Measurements from ENCODE around the gene MPZL3.

Gene MPZL3

DNA sequence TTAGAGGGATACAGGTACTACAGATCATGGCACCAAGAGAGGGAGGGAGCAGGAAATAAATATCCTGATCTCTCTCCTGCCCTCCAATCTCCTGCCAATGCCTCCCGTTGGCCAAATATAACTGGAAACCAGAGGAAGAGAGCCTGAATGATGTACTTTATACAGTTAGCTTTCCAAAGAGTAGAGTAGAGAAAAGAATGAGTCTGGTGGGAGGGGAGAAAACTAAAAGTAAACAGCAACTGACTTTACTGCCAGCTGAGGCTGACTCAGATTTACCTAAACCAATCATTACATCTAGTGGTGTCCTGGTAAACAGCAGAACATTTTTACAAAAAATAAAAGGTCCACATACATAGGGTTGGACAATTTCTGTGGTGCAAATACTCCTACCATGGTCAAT is 5.1 kb downstream of the MPZL3 start:
- H3K27me3 ChIP-seq (ENCODE audit: control insufficient read depth in 2 of 2, insufficient read depth in 2 of 2, low read length in 2 of 2) = no peaks in the 10 kb centered on the region
- no peaks in the 10 kb centered on the region for H3K9me3 ChIP-seq (ENCODE audit: control insufficient read depth in 2 of 2, low read length in 2 of 2)
- no peaks in the 10 kb centered on the region for H3K36me3 ChIP-seq (ENCODE audit: control insufficient read depth in 2 of 2, insufficient read depth in 2 of 2, low read length in 2 of 2)
- H3K9ac ChIP-seq (ENCODE audit: low read depth in 1 of 2, low read length in 2 of 2) = no peak overlapping the region
- no peak overlapping the region for H3K4me3 ChIP-seq (ENCODE audit: low read length in 2 of 2)
- H3K27ac ChIP-seq (ENCODE audit: low read depth in 2 of 2, low read length in 2 of 2) = no peak overlapping the region
- peaks cover 7 to 11% of the 10 kb centered on the region in 2 donors for H3K4me1 ChIP-seq (ENCODE audit: control insufficient read depth in 2 of 2, insufficient read depth in 2 of 2, low read length in 2 of 2)

DNA sequence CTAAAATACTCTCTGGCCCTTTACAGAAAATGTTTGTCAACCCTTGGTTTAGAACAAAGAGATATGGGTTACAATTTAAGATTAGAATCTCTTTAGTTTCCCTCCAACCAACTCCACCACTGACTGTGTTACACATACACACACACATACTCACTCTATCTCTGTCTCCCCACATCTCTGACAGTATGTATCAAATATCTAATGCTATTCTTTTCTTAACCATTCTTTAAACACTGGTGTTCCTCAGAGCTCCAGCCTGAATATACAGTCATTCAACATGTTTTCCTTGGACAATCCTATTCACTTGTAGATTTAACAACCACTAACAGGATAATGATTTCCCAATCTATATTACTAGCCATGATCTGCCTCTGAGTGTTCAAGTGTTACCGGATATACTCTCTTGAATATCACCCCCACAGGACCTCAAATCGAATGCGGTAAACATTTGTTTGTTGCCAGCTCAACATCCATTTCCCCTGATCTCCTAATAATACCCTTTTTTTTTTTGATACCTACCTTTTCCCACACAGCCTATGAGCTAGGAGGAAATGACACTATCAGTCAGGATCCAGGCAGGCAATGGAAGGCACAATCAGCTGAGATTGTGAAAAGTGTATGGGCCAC is 6.1 kb downstream of the MPZL3 start:
- peaks cover 11 to 21% of the 10 kb centered on the region in 2 donors for H3K4me1 ChIP-seq (ENCODE audit: control insufficient read depth in 2 of 2, insufficient read depth in 2 of 2, low read length in 2 of 2)
- no peaks in the 10 kb centered on the region for H3K27me3 ChIP-seq (ENCODE audit: control insufficient read depth in 2 of 2, insufficient read depth in 2 of 2, low read length in 2 of 2)
- no peak overlapping the region for H3K9ac ChIP-seq (ENCODE audit: low read depth in 1 of 2, low read length in 2 of 2)
- no peak overlapping the region for H3K4me3 ChIP-seq (ENCODE audit: low read length in 2 of 2)
- no peaks in the 10 kb centered on the region for H3K9me3 ChIP-seq (ENCODE audit: control insufficient read depth in 2 of 2, low read length in 2 of 2)
- H3K36me3 ChIP-seq (ENCODE audit: control insufficient read depth in 2 of 2, insufficient read depth in 2 of 2, low read length in 2 of 2) = no peaks in the 10 kb centered on the region
- H3K27ac ChIP-seq (ENCODE audit: low read depth in 2 of 2, low read length in 2 of 2) = no peak overlapping the region

- no peaks in the 10 kb centered on the region for H3K27me3 ChIP-seq (ENCODE audit: control insufficient read depth in 2 of 2, insufficient read depth in 2 of 2, low read length in 2 of 2)
- H3K9ac ChIP-seq (ENCODE audit: low read depth in 1 of 2, low read length in 2 of 2) = no peak overlapping the region
- H3K27ac ChIP-seq (ENCODE audit: low read depth in 2 of 2, low read length in 2 of 2) = no peak overlapping the region
- H3K36me3 ChIP-seq (ENCODE audit: control insufficient read depth in 2 of 2, insufficient read depth in 2 of 2, low read length in 2 of 2) = no peaks in the 10 kb centered on the region
- no peak overlapping the region for H3K4me3 ChIP-seq (ENCODE audit: low read length in 2 of 2)
- H3K4me1 ChIP-seq (ENCODE audit: control insufficient read depth in 2 of 2, insufficient read depth in 2 of 2, low read length in 2 of 2) = peaks cover 26 to 39% of the 10 kb centered on the region in 2 donors
- H3K9me3 ChIP-seq (ENCODE audit: control insufficient read depth in 2 of 2, low read length in 2 of 2) = no peaks in the 10 kb centered on the region
Observed at GRCh38 chr11:118243993-118244762, 8.0 kb downstream of the MPZL3 start.

DNA sequence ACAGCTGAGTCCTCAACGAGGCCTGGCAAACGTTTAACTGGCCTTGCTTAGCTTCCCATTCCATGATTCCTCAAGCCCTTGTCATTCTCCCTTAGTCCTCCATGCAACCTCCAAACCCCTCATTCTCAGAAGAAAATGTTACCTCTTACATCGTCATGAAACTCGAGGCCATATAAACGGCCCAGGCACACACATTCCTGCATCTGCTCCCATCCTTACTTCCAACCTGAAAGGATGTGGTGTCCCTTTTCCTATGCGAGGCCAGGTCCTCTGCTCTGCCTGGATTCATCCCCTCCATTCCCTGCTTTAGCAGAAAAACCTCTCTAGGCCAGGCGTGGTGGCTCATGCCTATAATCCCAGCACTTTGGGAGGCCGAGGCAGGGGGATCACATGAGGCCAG is 9.0 kb downstream of the MPZL3 start:
- H3K36me3 ChIP-seq (ENCODE audit: control insufficient read depth in 2 of 2, insufficient read depth in 2 of 2, low read length in 2 of 2) = no peaks in the 10 kb centered on the region
- H3K27ac ChIP-seq (ENCODE audit: low read depth in 2 of 2, low read length in 2 of 2) = no peak overlapping the region
- H3K9ac ChIP-seq (ENCODE audit: low read depth in 1 of 2, low read length in 2 of 2) = no peak overlapping the region
- H3K4me3 ChIP-seq (ENCODE audit: low read length in 2 of 2) = no peak overlapping the region
- H3K4me1 ChIP-seq (ENCODE audit: control insufficient read depth in 2 of 2, insufficient read depth in 2 of 2, low read length in 2 of 2) = peaks cover 26 to 39% of the 10 kb centered on the region in 2 donors
- no peaks in the 10 kb centered on the region for H3K27me3 ChIP-seq (ENCODE audit: control insufficient read depth in 2 of 2, insufficient read depth in 2 of 2, low read length in 2 of 2)
- no peaks in the 10 kb centered on the region for H3K9me3 ChIP-seq (ENCODE audit: control insufficient read depth in 2 of 2, low read length in 2 of 2)

GRCh38 chr11:118241764-118242098 is 10.4 kb downstream of the MPZL3 start:
- H3K4me3 ChIP-seq (ENCODE audit: low read length in 2 of 2) = peak overlapping the region in 1 of 2 donors; percentile 14
- no peaks in the 10 kb centered on the region for H3K36me3 ChIP-seq (ENCODE audit: control insufficient read depth in 2 of 2, insufficient read depth in 2 of 2, low read length in 2 of 2)
- H3K9me3 ChIP-seq (ENCODE audit: control insufficient read depth in 2 of 2, low read length in 2 of 2) = no peaks in the 10 kb centered on the region
- peak overlapping the region; percentile 8 to 20 for H3K9ac ChIP-seq (ENCODE audit: low read depth in 1 of 2, low read length in 2 of 2)
- peak overlapping the region; percentile 72 to 79 for H3K27ac ChIP-seq (ENCODE audit: low read depth in 2 of 2, low read length in 2 of 2)
- H3K4me1 ChIP-seq (ENCODE audit: control insufficient read depth in 2 of 2, insufficient read depth in 2 of 2, low read length in 2 of 2) = peaks cover 23 to 32% of the 10 kb centered on the region in 2 donors
- H3K27me3 ChIP-seq (ENCODE audit: control insufficient read depth in 2 of 2, insufficient read depth in 2 of 2, low read length in 2 of 2) = no peaks in the 10 kb centered on the region

GRCh38 chr11:118240999-118241763 is 11.0 kb downstream of the MPZL3 start:
- Histone ChIP-seq H3K36me3 (ENCODE audit: control insufficient read depth in 2 of 2, insufficient read depth in 2 of 2, low read length in 2 of 2) (no peaks in the 10 kb centered on the region), H3K27ac (ENCODE audit: low read depth in 2 of 2, low read length in 2 of 2) (peak overlapping the region; percentile 72 to 79), H3K4me3 (ENCODE audit: low read length in 2 of 2) (peak overlapping the region; percentile 20 to 62), H3K9me3 (ENCODE audit: control insufficient read depth in 2 of 2, low read length in 2 of 2) (no peaks in the 10 kb centered on the region), H3K4me1 (ENCODE audit: control insufficient read depth in 2 of 2, insufficient read depth in 2 of 2, low read length in 2 of 2) (peaks cover 23 to 31% of the 10 kb centered on the region in 2 donors), H3K27me3 (ENCODE audit: control insufficient read depth in 2 of 2, insufficient read depth in 2 of 2, low read length in 2 of 2) (no peaks in the 10 kb centered on the region), H3K9ac (ENCODE audit: low read depth in 1 of 2, low read length in 2 of 2) (peak overlapping the region in 1 of 2 donors; percentile 36)

DNA sequence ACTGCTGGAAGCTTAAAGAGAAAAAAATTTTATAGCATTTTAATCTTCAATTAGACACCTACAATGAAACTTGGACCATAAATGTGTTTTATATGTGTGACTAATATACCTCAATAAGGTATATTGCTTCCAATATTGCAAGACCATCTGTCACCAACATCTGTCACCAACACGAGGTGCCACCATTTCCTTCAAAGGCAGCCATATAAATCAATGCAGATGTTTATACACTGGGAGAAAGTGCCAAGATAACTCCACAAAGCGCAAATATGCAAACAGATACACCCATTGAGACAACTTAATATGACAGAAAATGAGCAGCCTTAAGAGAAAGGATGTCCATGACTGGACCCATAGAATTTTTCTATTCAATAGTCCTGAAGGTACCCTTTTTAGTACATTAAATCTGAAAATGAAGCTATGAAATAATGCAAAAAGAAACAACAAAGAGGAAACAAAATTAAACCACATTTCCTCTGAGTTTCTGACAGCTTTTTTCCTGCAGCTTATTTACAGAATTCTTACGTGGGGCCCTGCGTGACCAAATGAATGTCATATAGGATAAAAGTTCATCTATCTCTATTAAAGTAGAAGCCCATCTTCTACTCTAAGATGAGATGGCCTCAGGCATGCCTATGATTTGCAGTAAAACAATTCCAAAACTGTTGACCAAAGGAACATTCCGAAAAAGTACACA is 12.5 kb downstream of the MPZL3 start:
- Histone ChIP-seq H3K27ac (ENCODE audit: low read depth in 2 of 2, low read length in 2 of 2) (peak overlapping the region; percentile 26 to 72), H3K36me3 (ENCODE audit: control insufficient read depth in 2 of 2, insufficient read depth in 2 of 2, low read length in 2 of 2) (peaks cover 0 to 6% of the 10 kb centered on the region in 2 donors), H3K4me1 (ENCODE audit: control insufficient read depth in 2 of 2, insufficient read depth in 2 of 2, low read length in 2 of 2) (peaks cover 23 to 29% of the 10 kb centered on the region in 2 donors), H3K4me3 (ENCODE audit: low read length in 2 of 2) (peak overlapping the region in 1 of 2 donors; percentile 10), H3K9ac (ENCODE audit: low read depth in 1 of 2, low read length in 2 of 2) (no peak overlapping the region), H3K9me3 (ENCODE audit: control insufficient read depth in 2 of 2, low read length in 2 of 2) (no peaks in the 10 kb centered on the region), H3K27me3 (ENCODE audit: control insufficient read depth in 2 of 2, insufficient read depth in 2 of 2, low read length in 2 of 2) (no peaks in the 10 kb centered on the region)

DNA sequence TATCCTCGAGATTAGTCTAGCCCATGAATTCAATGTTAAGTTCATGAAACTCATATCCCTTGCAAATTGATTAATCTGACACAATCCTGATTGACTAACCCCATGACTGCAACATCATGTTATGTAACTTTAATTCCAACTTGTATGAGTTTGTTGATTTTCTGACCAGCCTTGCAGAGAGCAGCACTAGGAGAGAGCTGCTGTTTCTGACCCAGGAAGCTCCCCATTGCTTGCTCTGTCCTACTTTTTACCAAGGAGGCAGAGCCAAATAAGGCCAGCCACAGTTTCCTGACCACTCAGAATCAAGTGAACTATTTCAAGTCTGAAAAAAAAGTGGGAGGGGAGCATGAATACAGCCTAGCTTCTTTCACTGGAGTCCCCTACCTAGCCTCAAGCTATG is 13.2 kb downstream of the MPZL3 start:
- Histone ChIP-seq H3K27ac (ENCODE audit: low read depth in 2 of 2, low read length in 2 of 2) (peak overlapping the region in 1 of 2 donors; percentile 3), H3K4me3 (ENCODE audit: low read length in 2 of 2) (no peak overlapping the region), H3K4me1 (ENCODE audit: control insufficient read depth in 2 of 2, insufficient read depth in 2 of 2, low read length in 2 of 2) (peaks cover 23 to 29% of the 10 kb centered on the region in 2 donors), H3K36me3 (ENCODE audit: control insufficient read depth in 2 of 2, insufficient read depth in 2 of 2, low read length in 2 of 2) (peaks cover 0 to 13% of the 10 kb centered on the region in 2 donors), H3K9ac (ENCODE audit: low read depth in 1 of 2, low read length in 2 of 2) (no peak overlapping the region), H3K9me3 (ENCODE audit: control insufficient read depth in 2 of 2, low read length in 2 of 2) (no peaks in the 10 kb centered on the region), H3K27me3 (ENCODE audit: control insufficient read depth in 2 of 2, insufficient read depth in 2 of 2, low read length in 2 of 2) (no peaks in the 10 kb centered on the region)

- H3K9ac ChIP-seq (ENCODE audit: low read depth in 1 of 2, low read length in 2 of 2) = no peak overlapping the region
- peaks cover 23 to 28% of the 10 kb centered on the region in 2 donors for H3K4me1 ChIP-seq (ENCODE audit: control insufficient read depth in 2 of 2, insufficient read depth in 2 of 2, low read length in 2 of 2)
- peaks cover 0 to 13% of the 10 kb centered on the region in 2 donors for H3K36me3 ChIP-seq (ENCODE audit: control insufficient read depth in 2 of 2, insufficient read depth in 2 of 2, low read length in 2 of 2)
- H3K27ac ChIP-seq (ENCODE audit: low read depth in 2 of 2, low read length in 2 of 2) = peak overlapping the region in 1 of 2 donors; percentile 3
- no peaks in the 10 kb centered on the region for H3K27me3 ChIP-seq (ENCODE audit: control insufficient read depth in 2 of 2, insufficient read depth in 2 of 2, low read length in 2 of 2)
- H3K4me3 ChIP-seq (ENCODE audit: low read length in 2 of 2) = no peak overlapping the region
- H3K9me3 ChIP-seq (ENCODE audit: control insufficient read depth in 2 of 2, low read length in 2 of 2) = no peaks in the 10 kb centered on the region
Observed at GRCh38 chr11:118238421-118238820, 13.7 kb downstream of the MPZL3 start.
